Thymus (tissue), 11 donors: ENCODE results near the gene TRIM45. TPM values are rescaled to one million over a fixed set of nuclear protein-coding genes. Genes with fewer than 3 reads are reported as not detected.

Experiments
- DNase-seq, 9 donors: peaks; one replicate each; pipeline ENCODE4 v3.0.0-alpha.2; 2013; ENCODE audit warnings: low spot score in 9 of 9, low read depth in 6 of 9, missing footprints in 1 of 9
- H3K27ac ChIP-seq, 2 donors: one replicate each; pipeline ENCODE4 v1.5.1; 2013; ENCODE audit warnings: control low read depth in 1 of 2, low read depth in 1 of 2, low read length in 1 of 2, mild to moderate bottlenecking in 1 of 2, moderate library complexity in 1 of 2
- H3K27me3 ChIP-seq, 2 donors: one replicate each; pipeline ENCODE4 v1.5.1; 2013; ENCODE audit warnings: low read length in 1 of 2; ENCODE audit not compliant: control insufficient read depth in 2 of 2, insufficient read depth in 1 of 2
- H3K36me3 ChIP-seq, 2 donors: one replicate each; pipeline ENCODE4 v1.5.1; 2013; ENCODE audit warnings: low read length in 1 of 2, mild to moderate bottlenecking in 1 of 2, moderate library complexity in 1 of 2; ENCODE audit not compliant: control insufficient read depth in 2 of 2, insufficient read depth in 2 of 2
- H3K4me1 ChIP-seq, 2 donors: one replicate each; pipeline ENCODE4 v1.5.1; 2013; ENCODE audit warnings: low read length in 2 of 2; ENCODE audit not compliant: control insufficient read depth in 2 of 2, insufficient read depth in 2 of 2
- H3K4me3 ChIP-seq, 2 donors: one replicate each; pipeline ENCODE4 v1.5.1; 2013; ENCODE audit warnings: low read length in 2 of 2, control low read depth in 1 of 2, mild to moderate bottlenecking in 1 of 2
- H3K9me3 ChIP-seq, 2 donors: one replicate each; pipeline ENCODE4 v1.5.1; 2013; ENCODE audit warnings: low read length in 1 of 2, mild to moderate bottlenecking in 1 of 2; ENCODE audit not compliant: control insufficient read depth in 2 of 2, insufficient read depth in 1 of 2
- WGBS: extraction: QIAGEN DNeasy Blood & Tissue Kit; methylation state at CpG from one replicate; pipeline ENCODE4 v1.1.7; 2013; 5-methylcytosine and 5-hydroxymethylcytosine counted together
- polyA plus RNA-seq: library from polyadenylated mRNA; stranded (reverse); fragments of 200-250 nt; gene quantifications from one replicate; pipeline ENCODE4 v1.2.3, GENCODE V29; 2013
- total RNA-seq: library from RNA; stranded (reverse); fragments of 120-200 nt; gene quantifications from one replicate; pipeline ENCODE4 v1.2.4, GENCODE V29; 2013
- donor health status: healthy.

The TRIM45 gene
- total and polyA plus RNA-seq, 2 donors, result 1.1 to 2.7 TPM

DNA sequence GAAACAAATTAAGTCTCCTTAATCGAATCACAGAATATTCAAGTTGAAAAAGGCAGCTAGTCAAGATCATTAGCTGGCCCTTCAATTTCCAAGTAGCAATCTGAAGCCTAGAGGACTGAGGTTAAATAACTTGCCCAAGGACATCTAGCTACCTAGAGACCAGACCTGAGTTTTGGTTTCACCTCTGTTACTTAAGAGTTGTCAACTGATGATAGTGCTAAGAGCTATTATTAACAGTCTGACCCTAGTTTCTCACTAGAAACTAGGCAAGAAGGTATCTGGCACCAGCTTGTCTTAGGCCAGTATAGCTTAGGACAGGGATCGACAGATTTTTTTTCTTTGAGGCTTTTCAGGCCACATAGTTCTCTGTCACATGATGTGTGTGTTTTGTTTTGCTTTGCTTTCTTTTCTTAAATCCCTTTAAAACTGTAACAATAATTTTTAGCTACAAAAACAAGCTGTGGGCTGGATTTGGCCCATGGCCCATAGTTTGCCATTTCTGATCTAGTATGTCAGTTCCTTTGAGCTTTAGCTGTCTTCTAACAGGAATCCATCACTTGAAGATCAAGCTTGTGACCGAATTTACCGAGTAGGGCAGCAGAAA, 23.2 kb downstream of the TRIM45 start:
- WGBS, result 97% methylated on average over 4 of the region's 4 CpGs

GRCh38 chr1:117097443-117097842, 24.1 kb downstream of the TRIM45 start:
- Histone ChIP-seq H3K27me3 (no peaks in the 10 kb centered on the region), H3K4me3 (no peak overlapping the region), H3K36me3 (peaks cover 44 to 75% of the 10 kb centered on the region in 2 donors), H3K4me1 (no peaks in the 10 kb centered on the region), H3K27ac (no peak overlapping the region), H3K9me3 (no peaks in the 10 kb centered on the region)
- no peak for DNase-seq
- WGBS, result 94% methylated on average over 4 of the region's 4 CpGs

More for the DNA sequence above, 23.2 kb downstream of the TRIM45 start:
- Histone ChIP-seq H3K27ac (no peak overlapping the region), H3K36me3 (peaks cover 41 to 72% of the 10 kb centered on the region in 2 donors), H3K4me1 (no peaks in the 10 kb centered on the region), H3K4me3 (no peak overlapping the region), H3K27me3 (no peaks in the 10 kb centered on the region), H3K9me3 (no peaks in the 10 kb centered on the region)
- no peak for DNase-seq

DNA sequence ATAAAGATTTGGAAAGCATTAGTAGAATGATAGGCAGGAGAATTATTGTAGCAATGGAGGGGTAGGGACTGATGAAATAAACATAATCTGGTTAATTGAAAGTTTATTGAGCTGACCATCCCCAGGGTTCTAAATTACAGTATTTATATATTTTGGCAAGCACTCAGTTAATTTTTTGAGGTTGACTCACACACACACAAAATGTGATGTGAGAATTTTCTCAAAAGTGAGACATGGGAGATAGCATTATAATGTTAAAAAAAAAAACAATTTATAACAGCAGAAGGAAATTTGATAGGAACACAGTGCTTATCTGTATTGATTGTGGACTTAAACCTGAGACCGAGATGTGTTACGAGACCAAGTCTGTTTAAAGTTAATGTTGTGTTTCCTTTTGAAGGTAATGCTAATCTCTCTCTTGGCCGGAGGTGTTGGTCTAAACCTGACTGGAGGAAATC, 24.6 kb downstream of the TRIM45 start:
- Histone ChIP-seq H3K36me3 (peaks cover 45 to 76% of the 10 kb centered on the region in 2 donors), H3K4me1 (no peaks in the 10 kb centered on the region), H3K27me3 (no peaks in the 10 kb centered on the region), H3K4me3 (no peak overlapping the region), H3K27ac (no peak overlapping the region), H3K9me3 (no peaks in the 10 kb centered on the region)
- 93% methylated on average over 3 of the region's 3 CpGs for WGBS
- DNase-seq, result no peak

DNA sequence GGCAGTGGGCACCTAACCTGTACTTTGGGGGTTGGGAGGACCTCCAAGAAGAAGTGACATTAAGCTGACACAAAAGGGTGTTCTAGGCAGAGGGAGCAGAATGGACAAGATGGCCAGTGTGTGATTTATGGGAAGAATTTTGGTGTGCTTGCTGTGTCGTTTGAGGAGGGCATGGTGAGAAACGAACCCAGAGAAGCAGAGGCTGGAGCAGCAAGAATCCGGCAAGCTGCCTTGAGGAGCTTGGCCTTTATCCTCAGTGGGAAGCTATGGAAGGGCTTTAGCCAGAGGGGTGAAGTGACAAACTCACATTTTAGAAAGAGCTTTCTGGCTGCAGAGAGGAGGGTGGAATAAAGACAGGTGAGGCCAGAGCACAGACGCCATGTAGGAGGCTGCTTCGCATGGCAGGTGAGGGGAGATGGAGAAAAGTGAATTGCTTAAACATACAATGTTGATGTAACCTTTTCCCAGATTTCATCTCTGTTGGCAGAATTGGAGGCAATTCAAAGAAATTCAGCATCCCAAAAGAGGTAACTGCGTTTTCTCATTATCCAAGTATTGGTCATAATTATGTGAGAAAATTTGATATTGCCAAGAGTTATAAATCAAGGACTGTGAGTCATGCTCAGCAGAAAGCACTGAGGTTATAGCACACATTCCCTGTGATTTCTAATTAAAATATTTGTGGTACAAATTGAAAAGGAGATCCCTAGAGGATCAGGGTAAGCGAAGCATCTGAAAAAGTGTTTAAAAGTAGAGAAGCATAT, 26.5 kb downstream of the TRIM45 start:
- H3K36me3 ChIP-seq, result peaks cover 57 to 78% of the 10 kb centered on the region in 2 donors

DNA sequence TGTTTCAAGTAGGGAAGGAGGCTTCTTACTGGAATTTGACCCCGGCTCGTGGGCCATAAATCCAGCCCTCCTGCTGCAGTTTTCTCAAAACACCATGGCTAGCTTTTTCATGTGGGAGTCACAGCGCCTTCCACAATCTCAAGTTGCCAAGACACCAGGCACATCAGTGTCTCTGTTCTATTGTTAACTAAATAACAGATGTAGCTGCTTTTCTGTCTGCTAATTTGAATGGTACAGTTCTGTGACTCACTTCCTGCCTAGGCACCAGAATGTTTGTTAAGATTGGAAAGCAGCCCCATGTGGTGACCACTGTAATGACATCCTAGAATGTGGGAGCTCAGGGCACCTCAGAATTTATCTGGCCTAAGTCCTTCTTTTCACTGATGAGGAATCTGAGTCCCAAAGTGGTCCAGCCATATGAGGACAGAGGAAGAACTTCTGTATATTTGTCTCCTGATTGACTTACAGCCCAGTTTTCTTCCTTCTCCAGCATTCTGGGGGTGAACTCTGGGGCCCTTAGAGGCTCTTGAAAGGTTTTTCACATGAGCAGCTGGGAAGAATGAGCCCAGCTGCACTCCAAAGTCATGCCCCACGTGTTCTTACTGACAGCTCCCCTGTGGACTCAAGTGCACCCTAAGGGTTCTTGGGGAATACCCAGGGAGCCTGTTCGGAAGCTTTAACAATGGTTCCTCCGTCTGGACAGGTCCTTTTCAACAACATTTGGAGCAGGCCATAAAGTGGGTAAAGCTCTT, 27.5 kb downstream of the TRIM45 start:
- Histone ChIP-seq H3K27ac (peak overlapping the region in 1 of 2 donors; percentile 40), H3K27me3 (no peaks in the 10 kb centered on the region), H3K36me3 (peaks cover 59 to 80% of the 10 kb centered on the region in 2 donors), H3K9me3 (no peaks in the 10 kb centered on the region), H3K4me3 (no peak overlapping the region), H3K4me1 (no peaks in the 10 kb centered on the region)
- peak in 2 of 9 donors; percentile 10 to 29 for DNase-seq
- WGBS, result 96% methylated on average over 6 of the region's 6 CpGs

More for the DNA sequence above, 26.5 kb downstream of the TRIM45 start:
- Histone ChIP-seq H3K4me1 (no peaks in the 10 kb centered on the region), H3K27ac (no peak overlapping the region), H3K9me3 (no peaks in the 10 kb centered on the region), H3K4me3 (no peak overlapping the region), H3K27me3 (no peaks in the 10 kb centered on the region)
- DNase-seq, result no peak
- 99% methylated on average over 7 of the region's 7 CpGs for WGBS

DNA sequence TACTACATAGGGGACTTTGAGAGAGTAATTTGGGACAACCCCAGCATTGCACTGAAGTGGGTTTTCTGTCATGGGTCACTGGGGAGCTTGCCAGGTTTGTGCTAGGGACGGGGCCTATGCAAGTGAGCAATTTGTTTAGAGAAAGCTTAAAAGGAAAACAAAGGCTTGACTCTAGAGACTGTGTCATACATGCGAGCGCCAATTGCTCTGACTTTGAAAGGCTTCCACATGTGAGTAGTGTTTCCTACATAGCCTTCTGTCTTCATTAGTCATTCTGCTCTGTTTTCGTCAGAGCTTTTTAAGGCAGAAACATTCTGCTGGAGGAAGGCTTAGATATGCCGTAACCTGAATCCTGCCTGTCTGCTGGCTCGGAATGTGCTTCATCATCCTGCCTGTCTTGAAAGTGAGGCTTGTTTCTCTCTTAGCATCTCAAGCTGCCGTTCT, 28.4 kb downstream of the TRIM45 start:
- Histone ChIP-seq H3K9me3 (no peaks in the 10 kb centered on the region), H3K4me1 (no peaks in the 10 kb centered on the region), H3K27ac (peak overlapping the region in 1 of 2 donors; percentile 41), H3K36me3 (peaks cover 54 to 76% of the 10 kb centered on the region in 2 donors), H3K4me3 (no peak overlapping the region), H3K27me3 (no peaks in the 10 kb centered on the region)
- 92% methylated on average over 7 of the region's 7 CpGs for WGBS
- DNase-seq, result no peak

DNA sequence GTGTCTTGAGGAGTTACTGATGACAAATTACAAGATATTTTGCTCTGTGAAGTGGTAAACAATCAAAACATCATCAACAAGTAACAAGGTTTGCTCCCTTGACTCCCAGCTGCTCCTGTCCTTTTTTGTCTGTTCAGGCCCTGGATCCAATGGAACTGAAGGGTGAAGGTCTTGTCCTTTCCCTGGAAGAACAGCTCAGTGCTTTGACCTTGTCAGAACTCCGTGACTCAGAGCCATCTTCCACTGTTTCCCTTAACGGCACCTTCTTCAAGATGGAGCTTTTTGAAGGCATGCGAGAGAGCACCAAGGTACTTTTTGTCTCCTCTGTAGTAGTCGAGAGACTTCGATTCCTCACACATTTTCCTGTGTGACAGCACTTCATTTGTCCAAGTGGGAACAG, 29.0 kb downstream of the TRIM45 start:
- Histone ChIP-seq H3K4me3 (no peak overlapping the region), H3K27me3 (no peaks in the 10 kb centered on the region), H3K36me3 (peaks cover 50 to 77% of the 10 kb centered on the region in 2 donors), H3K9me3 (no peaks in the 10 kb centered on the region), H3K4me1 (no peaks in the 10 kb centered on the region), H3K27ac (peak overlapping the region; percentile 25 to 41)
- no peak for DNase-seq
- 96% methylated on average over 5 of the region's 5 CpGs for WGBS

- H3K9me3 ChIP-seq, result no peaks in the 10 kb centered on the region
- WGBS, result 97% methylated on average over 2 of the region's 2 CpGs
- no peak for DNase-seq
- H3K4me3 ChIP-seq, result no peak overlapping the region
- no peaks in the 10 kb centered on the region for H3K4me1 ChIP-seq
- peaks cover 47 to 73% of the 10 kb centered on the region in 2 donors for H3K36me3 ChIP-seq
- no peaks in the 10 kb centered on the region for H3K27me3 ChIP-seq
- no peak overlapping the region for H3K27ac ChIP-seq
Observed at GRCh38 chr1:117089996-117090395, 31.6 kb downstream of the TRIM45 start.

GRCh38 chr1:117087686-117088085, 33.9 kb downstream of the TRIM45 start:
- no peaks in the 10 kb centered on the region for H3K9me3 ChIP-seq
- peaks cover 35 to 71% of the 10 kb centered on the region in 2 donors for H3K36me3 ChIP-seq
- no peak overlapping the region for H3K27ac ChIP-seq
- no peaks in the 10 kb centered on the region for H3K4me1 ChIP-seq
- no peak for DNase-seq
- 99% methylated on average over 6 of the region's 6 CpGs for WGBS
- H3K4me3 ChIP-seq, result no peak overlapping the region
- H3K27me3 ChIP-seq, result no peaks in the 10 kb centered on the region
